PC-3 (cell line): ENCODE results near the gene MGMT.

ENCODE experiments used
- EZH2 ChIP-seq: fragments of 300-600 bp; sonication (generic); IDR thresholded peaks from one replicate; pipeline ENCODE4 v1.6.1; 2017; ENCODE audit warnings: antibody characterized with exemption, mild to moderate bottlenecking, low read length; ENCODE audit not compliant: unreplicated experiment
- TF ChIP-seq, protein P1 (sequence below): fragments of 300-600 bp; sonication (generic); conservative IDR thresholded peaks from 2 replicates; pipeline ENCODE4 v1.5.1; 2017; ENCODE audit warnings: antibody characterized with exemption, low read depth, mild to moderate bottlenecking, low read length

DNA sequence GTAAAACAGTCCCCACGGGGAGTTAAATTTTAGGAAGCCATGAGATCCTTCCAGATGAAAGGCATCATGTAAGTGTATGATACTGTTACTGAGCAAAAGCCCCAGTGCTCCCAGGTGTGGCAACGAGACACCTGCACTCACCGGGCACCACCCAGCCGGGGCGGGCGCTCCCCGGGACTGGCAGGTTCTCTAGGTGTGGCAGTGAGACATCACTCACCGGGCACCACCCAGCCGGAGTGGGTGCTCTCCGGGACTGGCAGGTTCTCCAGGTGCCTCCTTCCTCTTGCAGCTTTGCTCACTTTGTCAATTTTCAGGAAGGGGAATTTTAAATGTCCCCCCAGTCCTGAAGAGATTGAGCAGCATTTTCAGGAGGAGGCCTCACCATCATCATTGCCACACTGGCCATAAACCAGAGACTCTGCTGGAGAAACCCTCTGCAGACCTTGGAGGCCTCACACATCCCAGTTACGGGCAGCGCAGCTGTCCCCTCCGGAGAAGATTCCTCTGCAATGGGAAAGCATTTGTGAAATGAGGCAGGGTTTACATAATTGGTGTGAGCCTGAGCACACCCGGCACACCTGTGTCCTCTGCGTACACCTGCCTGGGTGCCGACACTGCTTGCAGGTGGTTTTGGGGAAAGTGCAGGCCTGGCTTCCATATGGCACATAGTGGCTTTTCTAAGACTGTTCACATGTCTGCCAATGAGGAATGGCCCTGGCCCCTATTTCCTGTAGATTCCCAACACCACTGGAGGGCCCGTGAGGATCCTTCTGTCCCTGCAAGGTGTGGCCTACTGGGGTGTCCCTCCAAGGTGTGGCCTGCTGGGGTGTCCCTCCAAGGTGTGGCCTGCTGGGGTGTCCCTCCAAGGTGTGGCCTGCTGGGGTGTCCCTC, 305.7 kb downstream of the MGMT start:
- TF ChIP-seq, protein P1, sequence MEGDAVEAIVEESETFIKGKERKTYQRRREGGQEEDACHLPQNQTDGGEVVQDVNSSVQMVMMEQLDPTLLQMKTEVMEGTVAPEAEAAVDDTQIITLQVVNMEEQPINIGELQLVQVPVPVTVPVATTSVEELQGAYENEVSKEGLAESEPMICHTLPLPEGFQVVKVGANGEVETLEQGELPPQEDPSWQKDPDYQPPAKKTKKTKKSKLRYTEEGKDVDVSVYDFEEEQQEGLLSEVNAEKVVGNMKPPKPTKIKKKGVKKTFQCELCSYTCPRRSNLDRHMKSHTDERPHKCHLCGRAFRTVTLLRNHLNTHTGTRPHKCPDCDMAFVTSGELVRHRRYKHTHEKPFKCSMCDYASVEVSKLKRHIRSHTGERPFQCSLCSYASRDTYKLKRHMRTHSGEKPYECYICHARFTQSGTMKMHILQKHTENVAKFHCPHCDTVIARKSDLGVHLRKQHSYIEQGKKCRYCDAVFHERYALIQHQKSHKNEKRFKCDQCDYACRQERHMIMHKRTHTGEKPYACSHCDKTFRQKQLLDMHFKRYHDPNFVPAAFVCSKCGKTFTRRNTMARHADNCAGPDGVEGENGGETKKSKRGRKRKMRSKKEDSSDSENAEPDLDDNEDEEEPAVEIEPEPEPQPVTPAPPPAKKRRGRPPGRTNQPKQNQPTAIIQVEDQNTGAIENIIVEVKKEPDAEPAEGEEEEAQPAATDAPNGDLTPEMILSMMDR, result no peak
- no peak for TF ChIP-seq EZH2
